Measurements from ENCODE around the gene JADE2.

- TF ChIP-seq CTCF (IDR thresholded peaks at IDR 0.05) (peak; percentile 24 to 48 (median 43)), POLR2A (IDR thresholded peaks at IDR 0.05) (no peak)
These were observed 36.4 kb downstream of the JADE2 start for GRCh38 chr5:134561871-134562296.

Measured in right lobe of liver (tissue), 4 donors.